Hepatic stellate cell (primary cell): Measurements from ENCODE around the gene RBM4.

Experiments
- DNase-seq: peaks from one replicate; pipeline ENCODE4 v3.0.0; 2011; ENCODE audit warnings: low spot score

RBM4 gene

DNA sequence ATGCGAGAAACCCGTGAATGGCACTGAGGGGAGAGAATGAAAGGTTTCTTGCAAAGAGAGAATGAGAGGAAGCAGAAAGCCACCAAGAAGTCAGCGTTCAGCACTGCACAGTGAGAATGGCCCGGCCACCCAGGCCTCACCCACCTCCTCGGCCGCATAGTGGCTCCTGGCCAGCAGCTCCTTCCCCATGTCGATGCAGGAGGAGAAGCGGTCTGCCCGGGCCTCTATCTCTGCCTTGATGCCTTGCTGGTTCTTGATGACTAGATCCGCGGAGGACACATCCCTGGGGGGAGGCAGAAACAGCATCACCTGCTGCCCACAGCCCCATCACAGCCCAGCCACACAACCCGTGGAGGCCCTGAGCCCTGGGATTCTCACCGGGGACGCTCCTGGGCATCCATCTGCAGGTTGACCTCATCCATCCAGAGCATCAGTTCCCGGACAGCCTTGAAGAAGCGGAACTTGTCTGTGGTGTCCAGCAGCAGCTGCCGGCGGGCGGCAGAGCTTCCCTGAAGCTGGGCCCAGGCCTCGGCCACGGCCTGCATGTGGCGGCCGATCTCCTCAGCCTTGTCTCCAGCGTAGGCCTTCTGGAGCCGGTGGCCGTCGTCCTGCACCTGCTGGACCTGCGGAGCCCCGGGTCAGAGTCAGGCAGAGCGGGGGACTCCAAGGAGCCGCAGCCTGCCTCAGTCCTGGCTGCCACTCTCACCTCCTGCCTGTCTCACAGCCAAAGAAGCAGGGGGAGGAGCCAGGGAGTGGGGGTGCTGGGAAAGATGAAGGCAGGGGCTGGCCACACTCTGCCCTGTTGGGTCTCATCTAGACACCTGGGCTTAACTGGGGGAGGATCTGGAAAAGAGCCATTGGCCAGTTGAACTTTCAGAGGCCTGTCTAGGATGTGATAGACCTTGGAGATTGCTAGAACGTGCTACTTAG lies 51.4 kb downstream of the RBM4 start:
- no peak for DNase-seq

DNA sequence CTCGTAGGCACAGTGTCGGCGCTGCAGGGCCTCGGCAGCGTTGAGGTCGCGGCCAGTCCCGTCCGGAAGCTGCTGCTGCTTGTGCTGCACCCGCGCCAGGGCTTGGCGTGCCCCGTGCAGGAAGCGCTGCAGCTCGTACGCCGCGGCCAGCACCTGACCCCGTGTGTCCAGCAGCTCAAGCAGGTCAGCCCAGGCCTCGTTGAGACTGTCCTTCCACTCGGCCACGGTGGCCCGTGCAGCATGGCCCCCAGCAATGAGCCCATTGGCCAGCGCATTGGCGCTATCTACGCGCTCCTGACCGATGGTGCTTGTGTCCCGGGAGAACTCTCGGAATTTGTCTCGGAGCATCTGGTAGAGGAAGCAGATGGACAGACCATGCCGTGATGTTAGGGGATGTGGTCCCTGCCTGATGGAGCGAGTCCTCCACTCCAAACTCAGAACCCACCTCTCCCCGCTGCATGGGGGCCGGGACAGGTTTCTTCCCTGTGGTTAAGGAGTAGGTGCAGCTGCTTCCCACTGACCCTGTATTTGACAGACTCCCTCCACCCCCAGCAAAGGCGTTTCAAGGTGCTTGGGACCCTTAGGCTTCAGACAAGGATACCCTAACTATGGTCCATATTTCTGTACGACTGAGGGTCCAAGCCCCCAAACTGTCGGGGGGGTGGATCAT lies 52.9 kb downstream of the RBM4 start:
- DNase-seq = no peak

DNA sequence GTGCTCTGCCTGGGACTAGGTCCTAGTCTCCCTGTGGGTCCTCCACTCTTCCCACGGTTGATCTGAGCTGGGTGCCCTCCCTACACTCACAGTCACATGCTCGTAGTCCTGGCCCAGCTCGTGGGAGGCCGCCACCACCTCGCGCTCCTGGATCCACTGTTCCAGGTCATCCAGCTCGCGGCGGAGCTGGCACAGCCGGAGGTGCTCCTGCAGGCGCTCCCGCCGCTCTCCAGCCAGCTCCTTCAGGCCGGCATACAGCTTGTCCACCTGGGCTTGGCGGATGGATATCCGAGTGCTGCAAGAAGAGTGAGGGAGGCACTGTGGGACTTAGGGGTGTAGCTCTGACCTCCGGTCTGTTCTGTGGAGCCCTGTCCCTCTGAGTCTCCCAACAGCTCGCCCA lies 53.9 kb downstream of the RBM4 start:
- no peak for DNase-seq

DNA sequence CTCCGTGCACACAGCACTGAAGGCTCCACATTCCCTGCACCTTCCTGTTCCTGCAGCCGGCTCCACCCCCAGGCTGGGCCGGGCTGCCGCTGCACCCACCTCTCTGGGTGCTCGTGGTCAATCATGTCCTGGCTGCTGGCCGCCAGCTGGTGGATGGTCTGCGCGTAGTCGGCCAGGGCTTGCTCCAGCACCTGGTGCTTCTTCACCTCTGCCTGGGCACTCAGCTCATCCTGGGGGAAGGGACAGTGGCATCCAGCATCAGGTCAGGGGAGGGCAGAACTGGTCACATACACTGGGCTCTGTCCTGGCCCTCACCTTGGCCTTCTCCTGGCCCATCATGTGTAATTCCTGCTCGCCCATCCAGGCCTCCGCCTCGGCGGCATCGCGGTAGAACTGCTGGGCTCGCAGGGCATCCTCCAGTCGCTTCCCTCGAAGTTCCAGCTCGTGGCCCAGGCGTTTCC lies 54.4 kb downstream of the RBM4 start:
- no peak for DNase-seq

DNA sequence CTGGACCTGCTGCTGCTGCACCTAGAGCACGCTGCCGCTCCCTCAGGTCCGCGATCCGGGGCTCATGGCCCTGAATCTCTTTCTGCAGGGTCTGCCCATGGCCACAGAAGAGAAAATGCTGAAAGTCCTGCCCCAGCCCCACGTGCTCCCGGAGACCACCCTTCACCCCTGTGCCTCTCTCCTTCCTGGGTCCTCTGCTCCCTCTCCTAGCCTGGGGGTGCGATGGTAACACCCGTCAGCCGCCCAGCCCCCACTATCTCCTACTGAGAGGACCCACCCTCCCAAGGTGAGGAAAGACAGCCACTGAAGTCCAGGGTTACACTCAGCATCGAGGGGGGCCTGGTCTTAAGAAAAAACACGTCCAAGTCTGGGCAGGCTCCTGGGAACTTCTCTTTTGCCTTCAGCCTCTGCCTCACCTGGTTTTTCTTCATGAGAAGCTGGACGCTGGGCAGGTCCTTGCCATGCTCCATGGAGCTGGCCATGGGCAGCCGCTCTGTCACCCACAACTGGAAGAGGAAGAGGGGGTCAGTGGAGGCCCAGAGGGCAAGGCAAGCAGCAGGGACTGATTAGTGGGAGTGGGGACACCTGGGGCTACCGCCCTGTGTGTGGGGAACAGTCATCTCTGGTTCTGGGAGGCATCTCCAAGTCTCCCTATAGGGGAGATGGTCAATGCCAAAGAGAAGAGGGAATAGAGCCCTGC lies 55.0 kb downstream of the RBM4 start:
- DNase-seq = no peak

DNA sequence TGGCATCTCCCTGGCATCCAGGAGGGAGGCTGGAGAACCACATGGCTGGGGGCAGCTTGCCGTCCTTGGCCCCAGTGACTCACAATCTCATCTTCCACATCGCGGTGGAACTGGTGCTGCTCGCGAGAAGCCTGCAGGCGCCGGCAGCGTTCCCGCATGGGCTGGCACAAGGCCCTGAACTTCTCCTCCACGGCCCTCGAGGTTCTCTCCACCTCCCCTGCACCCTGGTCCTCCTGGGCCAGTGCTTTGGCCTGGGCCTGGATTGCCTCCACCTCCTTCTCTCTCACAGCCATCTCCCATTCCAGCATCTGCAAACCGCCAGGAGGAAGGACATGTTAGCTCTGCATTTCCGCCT lies 55.5 kb downstream of the RBM4 start:
- DNase-seq = no peak

DNA sequence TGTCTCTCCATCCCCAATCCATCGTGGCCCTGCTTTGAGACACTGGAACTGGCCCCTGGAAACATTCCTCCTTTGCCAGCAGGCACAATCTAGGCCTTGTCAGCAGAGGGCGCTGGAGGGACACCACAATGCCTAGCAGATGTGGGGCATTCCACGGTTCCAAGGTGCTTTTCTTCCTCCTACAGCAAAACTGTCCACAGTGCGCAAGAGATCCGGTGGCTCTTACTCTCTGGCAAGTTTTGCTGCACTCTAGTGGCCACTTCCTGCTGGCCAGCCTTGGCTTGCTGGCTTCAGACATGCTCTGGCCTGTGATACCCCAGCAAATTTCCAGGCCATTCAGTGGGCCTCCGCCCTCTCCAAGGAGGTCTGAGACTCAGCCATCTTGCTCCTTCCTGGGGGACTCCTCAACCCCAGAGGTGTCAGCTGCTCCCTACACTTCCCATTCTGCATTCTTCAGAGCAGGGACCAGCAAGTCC lies 56.3 kb downstream of the RBM4 start:
- DNase-seq = peak; percentile 97
